ENCODE data around the gene PTPN6.

- TF ChIP-seq USF2 (IDR thresholded peaks at IDR 0.05; ENCODE audit: low read depth, low read length) (no peak), CTCF (conservative IDR thresholded peaks at IDR 0.05; ENCODE audit: low read depth, low read length) (no peak), BHLHE40 (IDR thresholded peaks at IDR 0.05; ENCODE audit: low read depth, low read length) (no peak), POLR2A (IDR thresholded peaks at IDR 0.05; ENCODE audit: low read depth, low read length) (0 out of 2 replicates have a peak, but pooled peaks have one; percentile 31), MXI1 (IDR thresholded peaks at IDR 0.05; ENCODE audit: borderline replicate concordance, low read depth, low read length) (peak; percentile 30; the same call in 1 of the 2 replicates), RAD21 (IDR thresholded peaks at IDR 0.05; ENCODE audit: low read length) (no peak), MAZ (IDR thresholded peaks at IDR 0.05; ENCODE audit: borderline replicate concordance, low read depth, low read length) (peak; percentile 96), MAFK (IDR thresholded peaks at IDR 0.05; ENCODE audit: low read depth, low read length) (no peak), ELK1 (IDR thresholded peaks at IDR 0.05; ENCODE audit: borderline replicate concordance, low read depth, low read length) (no peak)
Observed at GRCh38 chr12:6927379-6928021, 23.7 kb upstream of the PTPN6 start, which contains the start of gene ATN1.
